ENCODE data around the gene CGNL1. TPM values are rescaled to one million over a fixed set of nuclear protein-coding genes. Genes with fewer than 3 reads are reported as not detected.
A peak's percentile ranks its signal among the peaks of the same experiment; 100 is the strongest.

CGNL1 gene
- total RNA-seq, 1 experiment from 2014 or later, result 34.6 TPM

DNA sequence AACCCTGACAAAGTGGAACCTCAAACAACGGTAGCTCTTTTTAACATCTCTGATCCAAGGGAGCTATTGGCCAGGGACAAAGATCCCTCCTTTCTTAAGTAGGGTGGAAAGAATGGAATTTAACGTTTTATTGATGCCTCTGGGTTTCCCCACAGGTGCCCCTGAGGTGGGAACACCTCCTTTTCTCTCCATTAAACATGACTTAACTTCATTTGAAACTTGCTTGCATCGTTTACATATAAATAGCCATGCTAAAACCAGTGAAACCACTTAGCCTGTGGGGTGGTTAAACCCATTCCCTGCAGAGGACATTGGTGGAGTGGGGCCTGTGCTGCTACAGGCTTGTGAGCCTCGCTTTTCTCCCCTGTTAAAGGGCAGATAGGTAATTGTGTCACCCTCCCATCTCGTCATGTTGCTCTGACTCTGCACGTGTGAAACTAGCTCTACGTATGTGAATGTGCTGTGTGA is 9.7 kb downstream of the CGNL1 start:
- peak overlapping the region; percentile 83 for H3K27ac ChIP-seq (ENCODE audit: insufficient read length, low read depth, low read length)
- H3K27ac Mint-ChIP-seq, result peak overlapping the region; percentile 96 to 100 (median 99)
- no peak overlapping the region for H3T11ph ChIP-seq (ENCODE audit: low read length)
- no peaks in the 10 kb centered on the region for H3K9me3 Mint-ChIP-seq
- TF ChIP-seq, protein P1, sequence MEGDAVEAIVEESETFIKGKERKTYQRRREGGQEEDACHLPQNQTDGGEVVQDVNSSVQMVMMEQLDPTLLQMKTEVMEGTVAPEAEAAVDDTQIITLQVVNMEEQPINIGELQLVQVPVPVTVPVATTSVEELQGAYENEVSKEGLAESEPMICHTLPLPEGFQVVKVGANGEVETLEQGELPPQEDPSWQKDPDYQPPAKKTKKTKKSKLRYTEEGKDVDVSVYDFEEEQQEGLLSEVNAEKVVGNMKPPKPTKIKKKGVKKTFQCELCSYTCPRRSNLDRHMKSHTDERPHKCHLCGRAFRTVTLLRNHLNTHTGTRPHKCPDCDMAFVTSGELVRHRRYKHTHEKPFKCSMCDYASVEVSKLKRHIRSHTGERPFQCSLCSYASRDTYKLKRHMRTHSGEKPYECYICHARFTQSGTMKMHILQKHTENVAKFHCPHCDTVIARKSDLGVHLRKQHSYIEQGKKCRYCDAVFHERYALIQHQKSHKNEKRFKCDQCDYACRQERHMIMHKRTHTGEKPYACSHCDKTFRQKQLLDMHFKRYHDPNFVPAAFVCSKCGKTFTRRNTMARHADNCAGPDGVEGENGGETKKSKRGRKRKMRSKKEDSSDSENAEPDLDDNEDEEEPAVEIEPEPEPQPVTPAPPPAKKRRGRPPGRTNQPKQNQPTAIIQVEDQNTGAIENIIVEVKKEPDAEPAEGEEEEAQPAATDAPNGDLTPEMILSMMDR (conservative IDR thresholded peaks at IDR 0.05), result no peak
- no peak overlapping the region for H3K4ac ChIP-seq (ENCODE audit: low read depth, low read length)
- H3K27me3 Mint-ChIP-seq (ENCODE audit: low read depth), result no peaks in the 10 kb centered on the region; the same call in 1 of the 2 replicates
- peaks cover 24% of the 10 kb centered on the region; the same call in 1 of the 2 replicates for H3K4me1 ChIP-seq (ENCODE audit: insufficient read depth, low read length)
- peak; percentile 68 for DNase-seq
- H3K4me2 ChIP-seq (ENCODE audit: insufficient read depth, insufficient read length, low read length), result peak overlapping the region; percentile 83
- H3K79me1 ChIP-seq (ENCODE audit: insufficient read depth, low read depth, low read length, poor library complexity, severe bottlenecking), result no peaks in the 10 kb centered on the region
- no peak overlapping the region for H2AFZ ChIP-seq (ENCODE audit: low read length)
- peak overlapping the region; percentile 85 for H2BK5ac ChIP-seq (ENCODE audit: insufficient read length, low read length)
- no peak overlapping the region for H3K23ac ChIP-seq (ENCODE audit: insufficient read length, low read depth, low read length)
- H3K36me3 Mint-ChIP-seq (ENCODE audit: insufficient read depth in 1 of 3, low read depth in 3 of 3), result peaks cover 2 to 7% (median 2%) of the 10 kb centered on the region in 3 experiments; a peak in 6 of 7 replicates
- peak overlapping the region; percentile 48 for H3K9ac ChIP-seq (ENCODE audit: extremely low read depth, insufficient read length, low read length)
- H3K56ac ChIP-seq (ENCODE audit: insufficient read length, low read depth, low read length), result no peak overlapping the region
- peaks cover 18% of the 10 kb centered on the region; the same call in 1 of the 2 replicates for H3K79me2 ChIP-seq (ENCODE audit: insufficient read depth, low read length)
- H4K8ac ChIP-seq (replicated peaks; ENCODE audit: insufficient read length, low read depth, low read length), result no peak overlapping the region
- no peaks in the 10 kb centered on the region for H3K27me3 ChIP-seq (ENCODE audit: insufficient read depth, low read length)
- H2AK5ac ChIP-seq (ENCODE audit: insufficient read length, low read length), result no peak overlapping the region
- H4K91ac ChIP-seq (ENCODE audit: insufficient read length, low read depth, low read length), result no peak overlapping the region
- H3K14ac ChIP-seq (ENCODE audit: insufficient read depth, low read length), result peak overlapping the region; percentile 7; the same call in 1 of the 2 replicates
- peaks cover 15% of the 10 kb centered on the region for H3K23me2 ChIP-seq (ENCODE audit: insufficient read length, low read depth, low read length, poor library complexity, severe bottlenecking)
- WGBS (ENCODE audit: extremely low coverage, insufficient read length, low lambda C conversion rate), result no CpG with 5 or more reads among the region's 7 CpGs
- H2BK120ac ChIP-seq (ENCODE audit: low read depth, low read length, poor library complexity, severe bottlenecking), result no peak overlapping the region
- H2BK12ac ChIP-seq (ENCODE audit: insufficient read length, low read depth, low read length), result peak overlapping the region; percentile 24
- H3K9me3 ChIP-seq (ENCODE audit: control insufficient read depth, low read depth, low read length), result no peaks in the 10 kb centered on the region
- H3K18ac ChIP-seq (ENCODE audit: insufficient read length, low read depth, low read length), result peak overlapping the region; percentile 69
- peak overlapping the region; percentile 84 for H4K5ac ChIP-seq (ENCODE audit: insufficient read length, low read depth, low read length)
- H2BK20ac ChIP-seq (ENCODE audit: low read depth, low read length, poor library complexity, severe bottlenecking), result no peak overlapping the region
- peaks cover 82 to 85% of the 10 kb centered on the region in 2 experiments for H3K4me1 Mint-ChIP-seq
- no peak overlapping the region for H2BK15ac ChIP-seq (ENCODE audit: low read depth, low read length)
- peak overlapping the region; percentile 54 to 74 for H3K4me3 Mint-ChIP-seq
- H4K20me1 ChIP-seq (ENCODE audit: control insufficient read depth, insufficient read depth, insufficient read length), result no peaks in the 10 kb centered on the region
